GM23248 (cell line): ENCODE data around the gene PCDHB14. TPM values are rescaled to one million over a fixed set of nuclear protein-coding genes. Genes with fewer than 3 reads are reported as not detected.
"Not testable (repeated sequence)": the region's sequence is repeated elsewhere in the genome, so short reads cannot be mapped to it uniquely, and the experiment has no call there.

Experiments used
- DNase-seq: peaks from one replicate; pipeline ENCODE4 v3.0.0-alpha.2; 2015
- H2AFZ ChIP-seq: fragments of 200-600 bp; sonication (generic); 2 replicates; pipeline ENCODE4 v1.6.1; 2016; ENCODE audit warnings: antibody characterized with exemption
- H3F3A ChIP-seq: fragments of 200-600 bp; sonication (generic); 2 replicates; pipeline ENCODE4 v1.6.1; 2016; ENCODE audit warnings: mild to moderate bottlenecking, antibody characterized with exemption, mixed run types; ENCODE audit not compliant: insufficient read depth
- H3K27ac ChIP-seq: fragments of 200-600 bp; sonication (generic); 2 replicates; pipeline ENCODE4 v1.5.1; 2016; ENCODE audit warnings: mild to moderate bottlenecking
- H3K27me3 ChIP-seq: fragments of 200-600 bp; sonication (generic); replicated peaks from 2 replicates; pipeline ENCODE4 v1.6.1; 2016; ENCODE audit warnings: mild to moderate bottlenecking; ENCODE audit not compliant: insufficient read depth
- H3K36me3 ChIP-seq: fragments of 200-600 bp; sonication (generic); 2 replicates; pipeline ENCODE4 v1.6.1; 2016; ENCODE audit warnings: low read depth, mild to moderate bottlenecking
- H3K4me1 ChIP-seq: fragments of 200-600 bp; sonication (generic); 2 replicates; pipeline ENCODE4 v1.6.1; 2016; ENCODE audit warnings: mild to moderate bottlenecking; ENCODE audit not compliant: insufficient read depth
- H3K4me2 ChIP-seq: fragments of 200-600 bp; sonication (generic); one replicate; pipeline ENCODE4 v1.6.1; 2016; ENCODE audit warnings: mild to moderate bottlenecking; ENCODE audit not compliant: unreplicated experiment
- H3K4me3 ChIP-seq: fragments of 200-600 bp; sonication (generic); 2 replicates; pipeline ENCODE4 v1.5.1; 2016; ENCODE audit warnings: mild to moderate bottlenecking
- H3K79me2 ChIP-seq: fragments of 200-600 bp; sonication (generic); 2 replicates; pipeline ENCODE4 v1.6.1; 2016; ENCODE audit warnings: mild to moderate bottlenecking; ENCODE audit not compliant: insufficient read depth
- H3K9ac ChIP-seq: fragments of 200-600 bp; sonication (generic); 2 replicates; pipeline ENCODE4 v1.6.1; 2016; ENCODE audit warnings: mild to moderate bottlenecking
- H3K9me2 ChIP-seq: fragments of 200-600 bp; sonication (generic); 2 replicates; pipeline ENCODE4 v1.6.1; 2016; ENCODE audit warnings: mixed run types, mild to moderate bottlenecking, moderate library complexity; ENCODE audit not compliant: insufficient read depth
- H3K9me3 ChIP-seq: fragments of 200-600 bp; sonication (generic); one replicate; pipeline ENCODE4 v1.6.1; 2017; ENCODE audit warnings: low read depth
- H4K20me1 ChIP-seq: fragments of 200-600 bp; sonication (generic); 2 replicates; pipeline ENCODE4 v1.6.0; 2016; ENCODE audit not compliant: insufficient read depth
- EZH2 ChIP-seq: fragments of 200-600 bp; sonication (generic); IDR thresholded peaks from 2 replicates; pipeline ENCODE4 v1.6.1; 2018; ENCODE audit warnings: antibody characterized with exemption, mild to moderate bottlenecking; ENCODE audit not compliant: insufficient read depth, poor library complexity, severe bottlenecking
- EZH2phosphoT487 ChIP-seq: fragments of 200-600 bp; sonication (generic); IDR thresholded peaks from 2 replicates; pipeline ENCODE4 v1.6.1; 2018; ENCODE audit warnings: antibody characterized with exemption, moderate library complexity, mild to moderate bottlenecking, low read depth; ENCODE audit not compliant: insufficient read depth
- WGBS, 2 experiments: methylation state at CpG; one replicate each; pipeline ENCODE4 v1.1.6; 2015 to 2017; ENCODE audit warnings: low lambda C conversion rate in 2 of 2, low coverage in 1 of 2; ENCODE audit errors: missing lambda C conversion rate in 2 of 2; 5-methylcytosine and 5-hydroxymethylcytosine counted together
- in situ Hi-C: fragments of 300-500 bp; cut with MboI; formaldehyde crosslinking; loops from 2 replicates; pipeline ENCODE4 v1.15.0; 2020
- polyA plus RNA-seq: library from polyadenylated mRNA; unstranded; fragments of >200 nt; fragmentation: Nextera tagmentation; extraction: Ambion mirVana; gene quantifications from 2 replicates; pipeline ENCODE4 v1.2.1, GENCODE V29; 2016
- total RNA-seq: library from RNA; depleted of rRNA; stranded (reverse); fragments of >200 nt; shearing (Covaris generic); gene quantifications from 2 replicates; pipeline ENCODE4 v1.2.3, GENCODE V29; 2014

The PCDHB14 gene
- total and polyA plus RNA-seq, 2 experiments from 2014 or later = 2.1 TPM

- H3K9me2 ChIP-seq = no peaks in the 10 kb centered on the region
- no peak within 1 kb of the TSS for H3K9ac ChIP-seq
- H3K4me1 ChIP-seq = no peaks in the 10 kb centered on the region
- no peaks in the 10 kb centered on the region for H4K20me1 ChIP-seq
- H3K4me2 ChIP-seq = no peak within 1 kb of the TSS
- TF ChIP-seq EZH2 (no peak), EZH2phosphoT487 (no peak)
- peak within 1 kb of the TSS; percentile 50; the same call in 1 of the 2 replicates for H2AFZ ChIP-seq
- H3K27ac ChIP-seq = no peak within 1 kb of the TSS
- H3K36me3 ChIP-seq = no peaks in the 10 kb centered on the region
- peak; percentile 55 for DNase-seq
- H3K27me3 ChIP-seq = no peaks in the 10 kb centered on the region
- H3K79me2 ChIP-seq = no peaks in the 10 kb centered on the region
- no peaks in the 10 kb centered on the region for H3K9me3 ChIP-seq
- H3F3A ChIP-seq = no peaks in the 10 kb centered on the region
- in situ Hi-C loops = no loop called here
- 17 to 19% methylated on average over 11 of the region's 11 CpGs for WGBS, 2 experiments
- H3K4me3 ChIP-seq = peak within 1 kb of the TSS; percentile 56
Observed at GRCh38 chr5:141208478-141208877, 14.7 kb upstream of the PCDHB14 start, which contains the start of gene PCDHB12. TSS of gene PCDHB12 (plus strand) at chr5:141208719. CDS start at chr5:141208908, 189 bp downstream.

- H4K20me1 ChIP-seq, H3K27me3 ChIP-seq, H3K36me3 ChIP-seq, H3K9me2 ChIP-seq, H2AFZ ChIP-seq, H3K9me3 ChIP-seq, H3K27ac ChIP-seq, H3K4me2 ChIP-seq, H3K4me3 ChIP-seq, H3K4me1 ChIP-seq, in situ Hi-C loops, H3K9ac ChIP-seq, H3K79me2 ChIP-seq, DNase-seq, H3F3A ChIP-seq: not testable (repeated sequence)
- 37 to 45% methylated on average over 19 to 33 of the region's 39 CpGs for WGBS, 2 experiments
Observed at GRCh38 chr5:141210281-141210680, 12.9 kb upstream of the PCDHB14 start.

GRCh38 chr5:141210849-141211248 is 12.3 kb upstream of the PCDHB14 start:
- WGBS, 2 experiments = 27 to 38% methylated on average over 15 to 20 of the region's 27 CpGs
- H3K4me3 ChIP-seq, H3K4me2 ChIP-seq, H3F3A ChIP-seq, DNase-seq, H3K4me1 ChIP-seq, H2AFZ ChIP-seq, H3K9ac ChIP-seq, H3K9me3 ChIP-seq, H3K79me2 ChIP-seq, in situ Hi-C loops, H3K9me2 ChIP-seq, H3K27me3 ChIP-seq, H4K20me1 ChIP-seq, H3K36me3 ChIP-seq, H3K27ac ChIP-seq: not testable (repeated sequence)

GRCh38 chr5:141213656-141214339 is 9.3 kb upstream of the PCDHB14 start, which contains the start of gene PCDHB13:
TSS of gene PCDHB13 (plus strand) at chr5:141213919. CDS start at chr5:141214124, 205 bp downstream.
- H3K27me3 ChIP-seq, H3K36me3 ChIP-seq, H3K9me2 ChIP-seq, H3K79me2 ChIP-seq, H3K4me1 ChIP-seq, H3K9me3 ChIP-seq, in situ Hi-C loops, H3F3A ChIP-seq, H3K27ac ChIP-seq, H4K20me1 ChIP-seq: not testable (repeated sequence)
- Histone ChIP-seq H3K4me3 (peak within 1 kb of the TSS; percentile 64), H3K9ac (0 out of 2 replicates have a peak within 1 kb of the TSS, but pooled peaks have one; percentile 38), H3K4me2 (peak within 1 kb of the TSS; percentile 45), H2AFZ (peak within 1 kb of the TSS; percentile 67)
- WGBS, 2 experiments = 7 to 10% methylated on average over 13 of the region's 18 CpGs
- DNase-seq = peak; percentile 80

- DNase-seq, H3K27me3 ChIP-seq, H3K9me3 ChIP-seq, H3K9ac ChIP-seq, in situ Hi-C loops, H3K79me2 ChIP-seq, H3K4me3 ChIP-seq, H4K20me1 ChIP-seq, H2AFZ ChIP-seq, H3K9me2 ChIP-seq, H3K4me1 ChIP-seq, H3K4me2 ChIP-seq, H3K27ac ChIP-seq, H3F3A ChIP-seq, H3K36me3 ChIP-seq: not testable (repeated sequence)
- WGBS, 2 experiments = 44 to 46% methylated on average over 9 to 12 of the region's 12 CpGs
Observed at GRCh38 chr5:141214583-141214982, 8.6 kb upstream of the PCDHB14 start.

GRCh38 chr5:141215504-141215903 is 7.6 kb upstream of the PCDHB14 start:
- H3K36me3 ChIP-seq, H4K20me1 ChIP-seq, H3K9me3 ChIP-seq, in situ Hi-C loops, H3K27me3 ChIP-seq, H3K4me3 ChIP-seq, H2AFZ ChIP-seq, H3K4me2 ChIP-seq, H3K4me1 ChIP-seq, DNase-seq, H3K9ac ChIP-seq, H3K9me2 ChIP-seq, H3K79me2 ChIP-seq, H3F3A ChIP-seq, H3K27ac ChIP-seq: not testable (repeated sequence)
- 28 to 41% methylated on average over 28 to 39 of the region's 40 CpGs for WGBS, 2 experiments

- H3K9me3 ChIP-seq, H3K79me2 ChIP-seq, H3K36me3 ChIP-seq, H4K20me1 ChIP-seq, H3K9me2 ChIP-seq, H3K4me1 ChIP-seq, H3K4me2 ChIP-seq, H3K9ac ChIP-seq, H3F3A ChIP-seq, H3K4me3 ChIP-seq, H3K27ac ChIP-seq, H2AFZ ChIP-seq, DNase-seq, in situ Hi-C loops, H3K27me3 ChIP-seq: not testable (repeated sequence)
- WGBS, 2 experiments = 44 to 53% methylated on average over 14 to 19 of the region's 26 CpGs
Observed at GRCh38 chr5:141216035-141216434, 7.1 kb upstream of the PCDHB14 start.
